Measurements from ENCODE around the gene APOBEC3G.
"Not testable (repeated sequence)": the region's sequence is repeated elsewhere in the genome, so short reads cannot be mapped to it uniquely, and the experiment has no call there.

APOBEC3G gene

DNA sequence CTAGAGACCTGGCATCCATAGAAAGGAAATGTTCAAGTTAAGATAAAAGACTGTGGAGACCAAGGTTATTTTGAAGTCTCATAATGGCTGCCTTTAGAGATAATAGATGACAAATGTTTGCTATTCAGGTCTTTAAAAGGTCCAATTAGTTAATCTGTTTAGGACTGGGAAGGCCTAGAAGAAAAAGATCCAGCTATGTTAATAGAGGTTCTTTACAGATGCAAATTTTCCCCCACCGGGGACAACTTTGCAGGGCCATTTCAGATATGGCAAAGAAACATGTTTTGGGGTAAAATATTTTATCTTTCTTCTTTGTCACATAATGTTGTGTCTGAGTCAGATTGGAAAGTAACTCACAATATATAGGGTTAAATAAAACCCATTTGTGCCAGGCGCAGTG lies 3.1 kb upstream of the APOBEC3G start:
- peaks cover 21% of the 10 kb centered on the region for H3K36me3 Mint-ChIP-seq (ENCODE audit: insufficient read depth)
- ATAC-seq (replicated peaks; ENCODE audit: extremely low read depth, poor library complexity, severe bottlenecking) (no peak), DNase-seq (ENCODE audit: low spot score in 2 of 2) (no peak)
- H3K27me3 Mint-ChIP-seq: no peaks in the 10 kb centered on the region
- no peak overlapping the region for H3K27ac Mint-ChIP-seq (ENCODE audit: low read depth)
- H3K9me3 Mint-ChIP-seq: no peaks in the 10 kb centered on the region
- H3K4me3 Mint-ChIP-seq: no peak overlapping the region
- peaks cover 29% of the 10 kb centered on the region for H3K4me1 Mint-ChIP-seq

DNA sequence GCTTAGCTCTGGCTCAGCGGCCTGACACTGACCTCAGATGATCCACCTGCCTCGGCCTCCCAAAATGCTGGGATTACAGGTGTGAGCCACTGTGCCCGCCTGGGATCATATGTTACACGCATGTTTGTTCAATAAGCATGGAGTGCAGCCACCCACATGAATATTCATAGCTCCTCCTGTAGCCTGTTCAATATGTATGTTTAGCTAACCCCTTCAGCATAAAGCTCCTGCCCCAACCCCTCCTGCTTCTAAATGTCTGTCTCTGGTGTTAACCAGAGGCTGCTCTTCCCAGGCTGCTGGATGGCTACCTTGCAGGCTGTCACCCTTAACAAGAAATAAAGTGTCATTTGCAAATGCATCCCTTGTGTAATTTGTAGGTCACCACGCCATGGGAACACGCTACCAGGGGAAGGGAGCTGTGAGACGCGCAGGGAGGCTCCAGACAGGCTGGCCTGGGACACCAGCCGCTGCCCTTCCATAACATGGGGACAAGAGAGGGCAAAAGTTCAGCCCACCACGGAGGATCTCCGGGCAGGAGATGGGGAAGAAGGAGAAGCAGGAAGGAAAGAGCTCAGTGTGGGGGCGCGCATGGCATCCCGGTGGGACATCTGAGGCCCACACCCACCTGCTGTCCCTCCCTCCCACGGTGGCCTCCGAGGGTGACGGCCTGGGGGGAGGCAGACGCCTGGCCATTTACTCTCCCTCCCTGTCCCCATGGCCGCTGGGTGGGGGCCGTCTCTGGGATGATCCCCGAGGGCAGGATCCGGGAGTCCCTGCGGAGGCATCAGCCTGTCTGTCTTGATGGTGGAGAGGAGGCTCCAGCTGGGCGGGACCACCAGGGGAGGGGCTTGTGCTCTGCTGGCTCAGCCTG lies 685 bp upstream of the APOBEC3G start:
- H3K36me3 Mint-ChIP-seq (ENCODE audit: insufficient read depth): peaks cover 44% of the 10 kb centered on the region
- H3K4me1 Mint-ChIP-seq: peaks cover 47% of the 10 kb centered on the region
- DNase-seq (ENCODE audit: low spot score in 2 of 2); H3K9me3 Mint-ChIP-seq; ATAC-seq (replicated peaks; ENCODE audit: extremely low read depth, poor library complexity, severe bottlenecking); H3K27me3 Mint-ChIP-seq: not testable (repeated sequence)
- H3K4me3 Mint-ChIP-seq: peak overlapping the region; percentile 98
- peak overlapping the region; percentile 100 for H3K27ac Mint-ChIP-seq (ENCODE audit: low read depth)

DNA sequence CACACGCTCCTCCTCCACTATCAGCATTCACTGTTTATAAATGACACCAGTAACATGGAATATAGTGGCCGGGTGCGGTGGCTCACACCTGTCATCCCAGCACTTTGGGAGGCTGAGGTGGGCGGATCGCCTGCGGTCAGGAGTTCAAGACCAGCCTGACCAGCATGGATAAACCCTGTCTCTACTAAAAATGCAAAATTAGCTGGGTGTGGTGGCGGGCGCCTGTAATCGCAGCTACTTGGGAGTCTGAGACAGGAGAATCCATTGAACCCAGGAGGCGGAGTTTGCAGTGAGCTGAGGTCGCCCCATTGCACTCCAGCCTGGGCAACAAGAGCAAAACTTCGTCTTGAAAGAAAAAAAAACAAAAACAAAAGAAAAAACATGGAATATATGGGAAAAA lies 837 bp downstream of the APOBEC3G start:
- peaks cover 58% of the 10 kb centered on the region for H3K36me3 Mint-ChIP-seq (ENCODE audit: insufficient read depth)
- not testable (repeated sequence) for DNase-seq (ENCODE audit: low spot score in 2 of 2); H3K9me3 Mint-ChIP-seq; ATAC-seq (replicated peaks; ENCODE audit: extremely low read depth, poor library complexity, severe bottlenecking); H3K27me3 Mint-ChIP-seq
- peaks cover 63% of the 10 kb centered on the region for H3K4me1 Mint-ChIP-seq
- H3K4me3 Mint-ChIP-seq: peak overlapping the region; percentile 98
- peak overlapping the region; percentile 100 for H3K27ac Mint-ChIP-seq (ENCODE audit: low read depth)

DNA sequence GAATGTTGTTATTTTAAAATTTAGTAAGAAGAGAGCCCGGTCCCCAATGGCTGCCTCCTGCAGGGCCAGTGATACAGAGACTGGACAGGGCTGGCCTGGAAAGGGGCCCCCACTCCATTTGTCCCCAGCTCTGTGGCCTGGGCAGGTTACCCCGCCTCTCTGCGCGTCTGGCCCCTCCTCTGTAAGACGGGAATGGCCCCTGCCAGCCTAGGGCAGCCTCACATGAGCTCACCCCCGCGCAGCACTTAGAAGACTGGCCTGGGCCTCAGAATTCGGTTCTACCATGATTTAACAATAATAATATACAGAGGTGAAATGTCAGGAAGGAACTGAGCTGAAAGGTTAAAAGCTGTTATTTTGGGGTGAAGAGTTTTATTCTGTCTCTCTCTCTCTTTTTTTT lies 1.3 kb downstream of the APOBEC3G start:
- Mint-ChIP-seq H3K4me1 (peaks cover 67% of the 10 kb centered on the region), H3K4me3 (peak overlapping the region; percentile 98), H3K27ac (ENCODE audit: low read depth) (peak overlapping the region; percentile 100), H3K27me3 (no peaks in the 10 kb centered on the region), H3K9me3 (no peaks in the 10 kb centered on the region), H3K36me3 (ENCODE audit: insufficient read depth) (peaks cover 63% of the 10 kb centered on the region)
- DNase-seq (ENCODE audit: low spot score in 2 of 2): peak in 1 of 2 donors; percentile 43
- no peak for ATAC-seq (replicated peaks; ENCODE audit: extremely low read depth, poor library complexity, severe bottlenecking)

DNA sequence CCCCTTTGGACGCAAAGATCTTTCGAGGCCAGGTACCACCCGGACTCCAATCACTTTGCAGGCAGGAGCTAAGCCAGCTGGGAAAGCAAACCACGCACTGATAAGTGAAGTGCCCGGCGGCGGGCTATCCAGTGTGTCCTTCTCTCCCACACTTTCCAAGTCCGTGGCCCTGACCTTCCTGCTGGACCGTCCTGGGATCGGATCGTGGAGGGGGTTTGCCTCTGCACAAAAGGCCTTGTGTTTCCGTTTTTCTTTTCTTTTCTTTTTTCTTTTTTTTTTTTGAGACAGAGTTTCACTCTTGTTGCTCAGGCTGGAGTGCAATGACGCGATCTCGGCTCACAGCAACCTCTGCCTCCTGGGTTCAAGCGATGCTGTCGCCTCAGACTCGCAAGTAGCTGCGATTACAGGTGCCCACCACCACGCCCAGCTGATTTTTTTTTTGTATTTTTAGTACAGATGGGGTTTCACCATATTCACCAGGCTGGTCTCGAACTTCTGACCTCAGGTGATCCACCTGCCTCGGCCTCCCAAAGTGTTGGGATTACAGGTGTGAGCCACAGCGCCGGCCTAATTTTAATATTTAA lies 2.1 kb downstream of the APOBEC3G start:
- peaks cover 67% of the 10 kb centered on the region for H3K36me3 Mint-ChIP-seq (ENCODE audit: insufficient read depth)
- H3K27me3 Mint-ChIP-seq; H3K9me3 Mint-ChIP-seq; ATAC-seq (replicated peaks; ENCODE audit: extremely low read depth, poor library complexity, severe bottlenecking): not testable (repeated sequence)
- peaks cover 74% of the 10 kb centered on the region for H3K4me1 Mint-ChIP-seq
- peak in 1 of 2 donors; percentile 48 for DNase-seq (ENCODE audit: low spot score in 2 of 2)
- peak overlapping the region; percentile 98 for H3K4me3 Mint-ChIP-seq
- H3K27ac Mint-ChIP-seq (ENCODE audit: low read depth): peak overlapping the region; percentile 100

DNA sequence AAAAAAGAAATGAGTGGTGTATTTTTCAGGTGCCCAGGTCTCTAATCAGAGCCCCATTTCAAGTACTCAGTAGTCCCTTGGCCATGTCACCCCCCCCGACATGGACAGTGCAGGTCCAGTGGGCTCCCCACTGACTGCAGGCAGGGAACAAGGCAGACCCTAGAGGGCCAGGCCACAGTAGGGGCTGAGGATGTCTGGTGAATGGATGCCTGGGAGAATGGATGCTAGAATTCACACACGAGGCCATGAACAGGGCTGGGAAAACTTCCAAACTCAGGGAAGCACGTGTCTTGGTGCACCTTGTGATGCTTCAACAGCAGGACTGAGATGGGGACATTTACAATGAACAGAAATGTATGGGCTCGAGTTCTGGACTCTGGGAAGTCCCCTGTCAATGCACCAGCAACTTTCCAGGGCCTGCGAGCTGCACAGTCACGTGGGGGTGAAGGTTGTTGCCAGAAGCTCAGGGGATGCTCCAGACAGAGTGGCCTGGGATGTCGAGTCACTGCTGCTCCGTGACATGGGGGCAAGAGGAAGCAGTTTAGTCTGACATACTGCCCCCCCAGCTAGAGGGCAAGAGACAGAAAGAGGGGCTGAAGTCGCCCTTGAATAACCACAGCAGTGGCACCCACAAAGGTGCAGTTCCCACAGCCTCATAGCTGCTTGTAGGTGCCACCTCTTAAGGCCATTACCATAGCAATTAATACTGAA lies 3.1 kb downstream of the APOBEC3G start:
- Mint-ChIP-seq H3K27ac (ENCODE audit: low read depth) (peak overlapping the region; percentile 100), H3K4me3 (peak overlapping the region; percentile 98), H3K4me1 (peaks cover 78% of the 10 kb centered on the region), H3K9me3 (no peaks in the 10 kb centered on the region), H3K27me3 (no peaks in the 10 kb centered on the region), H3K36me3 (ENCODE audit: insufficient read depth) (peaks cover 70% of the 10 kb centered on the region)
- ATAC-seq (replicated peaks; ENCODE audit: extremely low read depth, poor library complexity, severe bottlenecking): peak; percentile 28
- peak; percentile 41 to 70 for DNase-seq (ENCODE audit: low spot score in 2 of 2)

DNA sequence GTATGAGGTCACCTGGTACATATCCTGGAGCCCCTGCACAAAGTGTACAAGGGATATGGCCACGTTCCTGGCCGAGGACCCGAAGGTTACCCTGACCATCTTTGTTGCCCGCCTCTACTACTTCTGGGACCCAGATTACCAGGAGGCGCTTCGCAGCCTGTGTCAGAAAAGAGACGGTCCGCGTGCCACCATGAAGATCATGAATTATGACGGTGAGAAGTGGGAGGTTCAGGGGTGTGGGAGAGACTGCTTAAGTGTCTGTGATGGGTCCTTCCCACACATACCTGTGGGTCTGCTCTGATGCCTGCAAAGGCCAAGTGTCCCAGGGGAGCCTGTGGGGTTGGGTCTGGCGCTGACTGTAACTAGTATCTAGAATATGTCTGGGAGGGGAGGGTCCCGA lies 3.9 kb downstream of the APOBEC3G start:
- H3K4me1 Mint-ChIP-seq: peaks cover 77% of the 10 kb centered on the region
- H3K27me3 Mint-ChIP-seq: no peaks in the 10 kb centered on the region
- no peaks in the 10 kb centered on the region for H3K9me3 Mint-ChIP-seq
- peak overlapping the region; percentile 98 for H3K4me3 Mint-ChIP-seq
- peak overlapping the region; percentile 100 for H3K27ac Mint-ChIP-seq (ENCODE audit: low read depth)
- ATAC-seq (replicated peaks; ENCODE audit: extremely low read depth, poor library complexity, severe bottlenecking) (no peak), DNase-seq (ENCODE audit: low spot score in 2 of 2) (no peak)
- peaks cover 74% of the 10 kb centered on the region for H3K36me3 Mint-ChIP-seq (ENCODE audit: insufficient read depth)

DNA sequence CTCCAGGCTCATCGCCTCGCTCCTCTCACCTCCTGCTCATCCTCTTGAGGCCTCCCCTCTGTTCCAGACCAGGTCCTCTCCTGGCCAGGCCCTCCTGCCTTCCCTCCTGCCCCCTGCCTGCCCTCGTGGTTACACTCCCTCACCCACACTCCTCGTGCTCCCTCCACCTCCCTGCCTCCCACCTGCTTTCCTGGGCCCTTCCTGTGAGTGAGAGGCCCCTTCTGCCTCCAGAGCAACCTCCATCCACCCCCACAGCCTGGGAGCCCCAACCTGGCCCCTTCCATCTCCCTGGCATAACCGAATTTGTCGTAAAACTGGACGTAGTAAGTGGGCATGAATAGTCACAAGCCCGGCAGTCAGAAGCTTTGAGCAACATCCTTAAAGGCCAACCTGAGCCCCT lies 4.5 kb downstream of the APOBEC3G start:
- Mint-ChIP-seq H3K27ac (ENCODE audit: low read depth) (peak overlapping the region; percentile 100), H3K27me3 (no peaks in the 10 kb centered on the region), H3K4me1 (peaks cover 77% of the 10 kb centered on the region), H3K4me3 (peak overlapping the region; percentile 98), H3K36me3 (ENCODE audit: insufficient read depth) (peaks cover 72% of the 10 kb centered on the region), H3K9me3 (no peaks in the 10 kb centered on the region)
- DNase-seq (ENCODE audit: low spot score in 2 of 2) (no peak), ATAC-seq (replicated peaks; ENCODE audit: extremely low read depth, poor library complexity, severe bottlenecking) (no peak)

DNA sequence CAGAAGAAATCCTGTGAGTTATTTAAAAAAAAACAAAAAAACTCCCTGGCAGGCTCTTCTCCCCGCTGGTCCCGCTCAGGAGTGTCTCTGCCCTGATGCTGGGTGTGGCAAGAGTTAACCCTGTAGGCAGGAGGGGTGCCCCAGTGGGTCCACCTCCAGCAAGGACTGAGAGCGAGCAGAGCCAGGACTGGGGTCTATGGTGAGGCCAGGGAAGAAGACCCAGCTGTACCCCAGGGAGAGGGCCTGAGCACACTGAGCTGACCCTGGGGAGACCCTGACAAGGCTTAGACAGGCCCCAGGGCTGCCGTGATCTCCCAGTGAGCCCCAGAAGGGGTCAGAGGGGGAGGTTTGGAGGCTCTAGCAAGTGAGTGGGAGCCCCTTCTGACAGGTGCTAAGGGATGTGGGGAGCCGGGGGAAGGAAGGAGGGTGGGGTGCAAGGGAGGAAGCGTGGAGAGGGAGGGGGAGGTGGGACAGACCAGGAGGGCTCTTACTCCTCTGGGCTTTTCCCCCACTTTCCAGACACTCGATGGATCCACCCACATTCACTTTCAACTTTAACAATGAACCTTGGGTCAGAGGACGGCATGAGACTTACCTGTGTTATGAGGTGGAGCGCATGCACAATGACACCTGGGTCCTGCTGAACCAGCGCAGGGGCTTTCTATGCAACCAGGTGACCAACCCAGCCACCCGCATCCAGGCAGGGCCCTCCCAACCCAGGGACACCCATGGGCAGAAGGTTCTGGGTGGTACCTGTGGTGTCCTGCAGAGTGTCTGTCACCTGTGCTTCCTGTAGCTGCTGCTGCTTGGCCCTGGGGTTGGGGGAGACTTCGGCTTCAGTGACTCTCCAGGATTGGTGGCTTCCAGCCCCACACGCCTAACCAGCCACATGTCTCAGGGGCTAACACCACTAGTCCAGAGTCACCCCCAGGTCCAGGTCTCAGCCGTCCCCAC lies 6.4 kb downstream of the APOBEC3G start:
- no peaks in the 10 kb centered on the region for H3K9me3 Mint-ChIP-seq
- peaks cover 66% of the 10 kb centered on the region for H3K36me3 Mint-ChIP-seq (ENCODE audit: insufficient read depth)
- peak overlapping the region; percentile 100 for H3K27ac Mint-ChIP-seq (ENCODE audit: low read depth)
- H3K27me3 Mint-ChIP-seq: no peaks in the 10 kb centered on the region
- peak overlapping the region; percentile 98 for H3K4me3 Mint-ChIP-seq
- ATAC-seq (replicated peaks; ENCODE audit: extremely low read depth, poor library complexity, severe bottlenecking) (no peak), DNase-seq (ENCODE audit: low spot score in 2 of 2) (no peak)
- peaks cover 82% of the 10 kb centered on the region for H3K4me1 Mint-ChIP-seq

DNA sequence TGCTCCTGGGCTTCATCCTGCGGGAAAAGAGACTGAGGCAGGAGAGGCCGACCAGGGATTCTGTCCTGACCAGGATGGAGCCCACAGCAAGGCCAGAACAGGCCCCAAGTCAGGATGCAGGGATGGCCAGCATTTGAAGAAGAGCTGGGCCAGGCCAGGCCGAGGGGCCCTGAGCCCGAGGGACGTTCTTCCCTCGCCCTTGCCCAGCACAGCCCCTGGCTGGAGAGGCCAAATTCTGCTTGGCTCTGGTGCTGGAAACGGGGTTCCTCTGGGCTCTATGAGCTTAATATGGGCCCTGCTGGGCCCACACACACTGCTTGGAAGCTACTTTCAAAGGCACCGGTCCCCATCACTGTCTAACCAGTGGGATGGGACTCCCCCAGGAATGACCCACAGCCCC lies 7.6 kb downstream of the APOBEC3G start:
- no peaks in the 10 kb centered on the region for H3K27me3 Mint-ChIP-seq
- H3K4me3 Mint-ChIP-seq: no peak overlapping the region
- H3K27ac Mint-ChIP-seq (ENCODE audit: low read depth): peak overlapping the region; percentile 59
- no peaks in the 10 kb centered on the region for H3K9me3 Mint-ChIP-seq
- peaks cover 61% of the 10 kb centered on the region for H3K36me3 Mint-ChIP-seq (ENCODE audit: insufficient read depth)
- ATAC-seq (replicated peaks; ENCODE audit: extremely low read depth, poor library complexity, severe bottlenecking) (no peak), DNase-seq (ENCODE audit: low spot score in 2 of 2) (no peak)
- H3K4me1 Mint-ChIP-seq: peaks cover 85% of the 10 kb centered on the region

DNA sequence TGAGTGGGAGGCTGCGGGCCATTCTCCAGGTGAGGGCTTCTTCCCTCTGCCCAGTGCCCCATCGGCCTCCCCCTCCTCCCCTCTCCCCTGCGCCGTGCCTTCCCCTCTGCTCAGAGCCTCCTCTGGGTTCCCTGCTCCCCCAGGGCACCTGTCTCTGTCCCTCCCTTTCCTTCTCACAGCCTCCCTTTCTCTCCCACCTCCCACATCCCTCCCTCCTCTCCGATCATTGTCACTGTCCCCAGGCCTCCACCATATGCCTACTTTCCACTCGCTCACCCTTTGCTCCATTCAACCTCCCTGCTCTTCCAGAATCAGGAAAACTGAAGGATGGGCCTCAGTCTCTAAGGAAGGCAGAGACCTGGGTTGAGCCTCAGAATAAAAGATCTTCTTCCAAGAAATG lies 10.0 kb downstream of the APOBEC3G start:
- ATAC-seq (replicated peaks; ENCODE audit: extremely low read depth, poor library complexity, severe bottlenecking) (no peak), DNase-seq (ENCODE audit: low spot score in 2 of 2) (no peak)
- Mint-ChIP-seq H3K4me3 (peak overlapping the region; percentile 46), H3K4me1 (peaks cover 86% of the 10 kb centered on the region), H3K27ac (ENCODE audit: low read depth) (peak overlapping the region; percentile 99), H3K27me3 (no peaks in the 10 kb centered on the region), H3K36me3 (ENCODE audit: insufficient read depth) (peaks cover 58% of the 10 kb centered on the region), H3K9me3 (no peaks in the 10 kb centered on the region)
